ENCODE data around the gene ZFP69B.

Gene ZFP69B

DNA sequence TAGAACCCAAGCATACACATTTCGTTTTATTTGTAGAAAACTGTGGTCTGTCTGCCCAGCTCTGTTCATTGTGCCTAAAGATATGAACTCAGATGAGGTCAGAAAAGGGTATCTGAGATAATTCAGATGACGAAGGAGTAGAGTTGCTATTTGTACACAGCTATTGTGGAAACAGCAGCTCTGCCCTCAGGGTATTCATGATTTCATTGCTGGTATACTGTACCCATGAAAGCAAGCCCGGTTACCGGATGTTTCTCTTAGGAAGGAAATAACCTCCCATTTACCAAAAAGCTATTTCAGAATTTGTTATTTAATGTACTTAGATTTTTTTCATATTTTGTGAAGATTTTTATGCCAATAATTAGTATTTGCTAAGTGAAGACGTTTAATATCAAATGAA, 39.0 kb upstream of the ZFP69B start:
- H3K4me3 ChIP-seq (ENCODE audit: low read depth, low read length) = no peak overlapping the region
- TF ChIP-seq, protein P1, sequence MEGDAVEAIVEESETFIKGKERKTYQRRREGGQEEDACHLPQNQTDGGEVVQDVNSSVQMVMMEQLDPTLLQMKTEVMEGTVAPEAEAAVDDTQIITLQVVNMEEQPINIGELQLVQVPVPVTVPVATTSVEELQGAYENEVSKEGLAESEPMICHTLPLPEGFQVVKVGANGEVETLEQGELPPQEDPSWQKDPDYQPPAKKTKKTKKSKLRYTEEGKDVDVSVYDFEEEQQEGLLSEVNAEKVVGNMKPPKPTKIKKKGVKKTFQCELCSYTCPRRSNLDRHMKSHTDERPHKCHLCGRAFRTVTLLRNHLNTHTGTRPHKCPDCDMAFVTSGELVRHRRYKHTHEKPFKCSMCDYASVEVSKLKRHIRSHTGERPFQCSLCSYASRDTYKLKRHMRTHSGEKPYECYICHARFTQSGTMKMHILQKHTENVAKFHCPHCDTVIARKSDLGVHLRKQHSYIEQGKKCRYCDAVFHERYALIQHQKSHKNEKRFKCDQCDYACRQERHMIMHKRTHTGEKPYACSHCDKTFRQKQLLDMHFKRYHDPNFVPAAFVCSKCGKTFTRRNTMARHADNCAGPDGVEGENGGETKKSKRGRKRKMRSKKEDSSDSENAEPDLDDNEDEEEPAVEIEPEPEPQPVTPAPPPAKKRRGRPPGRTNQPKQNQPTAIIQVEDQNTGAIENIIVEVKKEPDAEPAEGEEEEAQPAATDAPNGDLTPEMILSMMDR (IDR thresholded peaks at IDR 0.05; ENCODE audit: borderline replicate concordance, insufficient read depth, low read depth, low read length) = no peak

DNA sequence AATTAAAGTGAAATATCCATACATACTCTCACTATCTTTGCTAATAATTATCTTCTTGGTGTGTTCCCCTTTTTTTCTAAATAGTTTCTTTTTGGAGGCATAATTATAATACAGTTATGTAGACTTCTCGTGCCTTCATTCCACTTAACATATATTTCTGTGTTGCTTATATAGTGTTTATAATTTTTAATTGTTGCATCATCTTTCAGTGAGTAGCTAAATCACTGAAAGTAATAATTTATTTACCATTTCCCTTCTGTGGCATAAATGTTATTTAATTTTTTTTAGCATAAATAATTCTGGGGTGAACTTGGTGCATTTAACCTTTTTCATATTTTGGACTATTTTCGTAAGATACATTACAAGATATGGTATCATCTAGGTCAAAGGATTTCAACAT, 38.4 kb upstream of the ZFP69B start:
- TF ChIP-seq, protein P1 (IDR thresholded peaks at IDR 0.05; ENCODE audit: borderline replicate concordance, insufficient read depth, low read depth, low read length) = no peak
- H3K4me3 ChIP-seq (ENCODE audit: low read depth, low read length) = no peak overlapping the region

DNA sequence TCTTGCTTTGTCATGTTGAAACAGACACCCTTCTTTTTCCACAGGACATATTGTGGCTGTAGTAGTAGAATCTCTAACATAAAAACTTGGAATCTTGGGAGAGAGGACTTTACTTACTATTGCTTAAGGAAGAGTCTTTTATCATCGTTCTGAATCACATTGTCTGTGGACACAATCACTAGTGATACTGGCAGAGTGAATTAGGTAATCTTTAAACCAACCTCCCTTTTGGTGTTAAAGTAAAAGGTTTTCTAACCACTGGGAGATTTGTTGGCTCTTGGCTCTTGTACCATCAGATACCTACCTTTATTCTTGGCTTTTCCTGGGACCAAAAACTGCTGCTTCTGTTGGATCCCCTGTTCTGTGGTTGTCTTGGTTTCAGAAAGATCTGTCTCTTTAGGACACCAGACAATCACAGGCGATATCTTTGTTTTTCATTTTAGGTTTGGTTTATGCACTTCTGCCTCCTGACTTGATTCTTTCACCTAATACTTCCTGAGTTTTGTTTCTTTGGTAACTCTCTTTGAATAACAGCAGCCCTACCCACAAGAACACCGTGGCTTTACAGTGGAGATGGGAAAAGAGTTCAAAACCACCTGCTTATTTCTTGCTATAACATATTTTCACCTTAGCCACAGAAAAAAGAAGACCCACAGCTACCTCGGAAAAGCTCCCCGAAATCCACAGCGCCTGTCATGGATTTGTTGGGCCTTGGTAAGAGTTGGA, 36.6 kb upstream of the ZFP69B start:
- TF ChIP-seq, protein P1 (IDR thresholded peaks at IDR 0.05; ENCODE audit: borderline replicate concordance, insufficient read depth, low read depth, low read length) = no peak

DNA sequence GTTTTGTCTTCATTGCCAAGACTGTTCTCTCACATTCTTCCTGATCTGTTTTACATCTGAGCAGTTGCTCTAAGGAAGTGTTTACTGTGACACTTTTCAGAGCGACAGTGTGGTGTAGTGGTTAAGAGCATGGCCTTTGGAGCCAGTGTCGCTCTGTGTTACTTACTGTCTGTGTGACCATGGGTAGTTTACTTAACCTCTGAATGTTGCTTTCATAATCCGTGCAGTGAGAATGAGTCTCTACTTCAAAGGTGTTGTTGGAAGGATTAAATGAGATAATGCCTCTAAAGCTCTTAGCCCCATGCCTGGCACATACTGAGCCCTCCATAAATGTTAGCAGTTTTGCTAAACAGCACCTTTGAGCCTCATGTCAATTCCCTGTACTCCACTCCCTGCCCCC, 35.9 kb upstream of the ZFP69B start:
- no peak overlapping the region for H3K4me3 ChIP-seq (ENCODE audit: low read depth, low read length)

More for the DNA sequence above, 36.6 kb upstream of the ZFP69B start:
- no peak overlapping the region for H3K4me3 ChIP-seq (ENCODE audit: low read depth, low read length)

DNA sequence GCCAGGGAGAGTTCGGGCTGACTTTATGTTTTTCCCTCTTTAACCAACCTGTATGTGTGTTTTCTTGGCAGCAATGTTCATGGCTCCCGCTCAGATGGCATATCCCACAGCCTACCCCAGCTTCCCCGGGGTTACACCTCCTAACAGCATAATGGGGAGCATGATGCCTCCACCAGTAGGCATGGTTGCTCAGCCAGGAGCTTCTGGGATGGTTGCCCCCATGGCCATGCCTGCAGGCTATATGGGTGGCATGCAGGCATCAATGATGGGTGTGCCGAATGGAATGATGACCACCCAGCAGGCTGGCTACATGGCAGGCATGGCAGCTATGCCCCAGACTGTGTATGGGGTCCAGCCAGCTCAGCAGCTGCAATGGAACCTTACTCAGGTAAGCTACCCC, 33.6 kb upstream of the ZFP69B start:
- TF ChIP-seq, protein P1 (IDR thresholded peaks at IDR 0.05; ENCODE audit: borderline replicate concordance, insufficient read depth, low read depth, low read length) = no peak

More for the DNA sequence above, 35.9 kb upstream of the ZFP69B start:
- TF ChIP-seq, protein P1 (IDR thresholded peaks at IDR 0.05; ENCODE audit: borderline replicate concordance, insufficient read depth, low read depth, low read length) = no peak

DNA sequence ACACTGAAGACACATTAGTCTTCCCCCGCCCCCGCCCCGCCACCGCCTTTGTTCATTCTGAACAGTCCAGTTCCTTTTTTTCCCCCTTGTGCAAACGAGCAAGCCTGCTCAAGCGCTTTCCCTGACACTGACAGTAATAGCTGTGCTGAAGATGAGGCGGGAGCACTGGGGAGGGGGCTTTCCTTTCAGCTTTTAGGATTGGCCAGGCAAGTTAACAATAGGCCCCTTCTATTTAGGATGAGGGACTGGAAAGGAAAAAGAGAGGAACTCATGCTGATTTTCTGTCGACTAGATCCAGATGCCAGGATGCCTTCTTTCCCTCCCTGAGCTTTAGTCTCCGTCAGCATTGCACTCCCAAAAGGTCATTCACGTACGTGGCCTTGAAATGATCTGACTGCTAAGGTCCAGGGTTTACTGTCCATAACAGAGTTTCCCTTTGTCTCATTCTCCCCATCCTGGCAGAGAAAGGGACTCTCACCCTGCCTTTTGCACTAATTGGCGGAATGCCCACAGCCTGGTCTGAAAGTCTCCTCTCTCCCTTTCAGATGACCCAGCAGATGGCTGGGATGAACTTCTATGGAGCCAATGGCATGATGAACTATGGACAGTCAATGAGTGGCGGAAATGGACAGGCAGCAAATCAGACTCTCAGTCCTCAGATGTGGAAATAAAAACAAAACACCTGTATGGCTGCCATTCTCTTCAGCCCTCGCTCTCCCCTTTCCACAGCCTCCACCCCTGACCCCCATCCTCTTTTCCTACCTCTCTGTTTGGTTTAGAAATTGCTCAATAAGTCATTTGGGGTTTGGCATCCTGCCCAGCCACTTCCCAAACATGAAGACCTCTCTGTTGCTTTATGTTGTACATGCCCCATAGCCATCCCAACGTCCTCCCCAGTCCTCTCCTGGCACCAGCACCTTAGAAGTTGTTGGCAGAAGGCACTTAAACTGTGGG, 28.6 kb upstream of the ZFP69B start:
- TF ChIP-seq, protein P1 (IDR thresholded peaks at IDR 0.05; ENCODE audit: borderline replicate concordance, insufficient read depth, low read depth, low read length) = no peak
- H3K4me3 ChIP-seq (ENCODE audit: low read depth, low read length) = no peak overlapping the region

More for the DNA sequence above, 33.6 kb upstream of the ZFP69B start:
- no peak overlapping the region for H3K4me3 ChIP-seq (ENCODE audit: low read depth, low read length)
